ACHN (cell line): Measurements from ENCODE around the gene OOSP4B.
"Not testable (repeated sequence)": the region's sequence is repeated elsewhere in the genome, so short reads cannot be mapped to it uniquely, and the experiment has no call there.

ENCODE experiments used
- DNase-seq: peaks from one replicate; pipeline ENCODE4 v3.0.0-alpha.2; 2015
- in situ Hi-C: cut with HindIII; loops from 2 replicates; pipeline ENCODE4 v1.10.0; 2017; ENCODE audit warnings: low sequenced_read_pairs, low pct_ligation_motif_present, low pct_unique_long_range_greater_than_20kb

The OOSP4B gene

DNA sequence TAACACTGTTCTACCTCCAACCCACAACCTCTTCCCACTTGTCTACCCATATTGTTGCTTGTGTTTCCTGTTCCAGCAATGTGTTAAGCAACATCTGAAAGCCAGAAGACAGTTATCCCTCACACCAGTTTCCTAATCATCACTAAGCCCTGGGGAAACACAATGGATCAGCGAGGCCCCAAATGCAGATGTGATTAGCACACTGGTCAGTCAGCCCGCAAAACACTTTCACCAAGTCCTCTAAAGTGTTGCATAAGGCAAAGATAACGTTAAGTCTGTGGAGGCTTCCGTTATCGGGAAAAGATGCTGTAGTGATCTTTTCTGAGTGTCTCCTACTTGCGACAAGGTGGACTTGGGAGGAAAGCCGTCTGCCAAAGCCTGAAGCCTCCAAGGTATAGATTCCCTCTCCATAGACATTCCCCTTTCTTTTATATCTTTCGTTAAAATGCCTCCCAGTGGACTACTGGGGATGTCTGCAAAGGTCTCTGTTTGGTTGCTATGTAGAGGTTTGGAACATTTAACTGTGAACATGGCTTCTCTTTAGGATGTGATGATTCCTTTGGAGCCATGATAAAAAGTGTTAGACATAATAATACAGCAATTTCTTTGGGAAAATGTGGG is 39.5 kb downstream of the OOSP4B start, which contains the start of gene MS4A3:
TSS of gene MS4A3 (plus strand) at position 317 of the 621 bp plus-strand sequence. CDS start 4,496 bp downstream, outside the sequence.
- in situ Hi-C loops: no loop called here
- no peak for DNase-seq

DNA sequence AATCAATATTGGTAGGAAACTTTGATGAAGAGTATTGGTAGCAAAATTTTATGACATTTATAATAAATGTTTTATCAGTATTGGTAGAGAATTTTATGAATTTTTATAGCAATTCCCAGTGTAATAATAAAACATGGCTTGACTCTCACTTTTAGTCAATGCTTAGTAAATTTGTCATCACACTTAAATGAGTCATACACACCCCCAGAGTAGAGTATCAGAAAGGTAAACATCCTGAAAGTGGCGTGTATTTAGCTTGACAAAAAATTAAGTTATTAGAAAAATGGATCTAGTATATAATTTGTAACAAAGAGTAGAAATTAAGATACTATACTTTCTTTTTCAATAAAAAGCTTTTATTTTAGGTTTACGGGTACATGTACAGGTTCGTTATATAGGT is 42.1 kb downstream of the OOSP4B start:
- in situ Hi-C loops: no loop called here
- DNase-seq: no peak

DNA sequence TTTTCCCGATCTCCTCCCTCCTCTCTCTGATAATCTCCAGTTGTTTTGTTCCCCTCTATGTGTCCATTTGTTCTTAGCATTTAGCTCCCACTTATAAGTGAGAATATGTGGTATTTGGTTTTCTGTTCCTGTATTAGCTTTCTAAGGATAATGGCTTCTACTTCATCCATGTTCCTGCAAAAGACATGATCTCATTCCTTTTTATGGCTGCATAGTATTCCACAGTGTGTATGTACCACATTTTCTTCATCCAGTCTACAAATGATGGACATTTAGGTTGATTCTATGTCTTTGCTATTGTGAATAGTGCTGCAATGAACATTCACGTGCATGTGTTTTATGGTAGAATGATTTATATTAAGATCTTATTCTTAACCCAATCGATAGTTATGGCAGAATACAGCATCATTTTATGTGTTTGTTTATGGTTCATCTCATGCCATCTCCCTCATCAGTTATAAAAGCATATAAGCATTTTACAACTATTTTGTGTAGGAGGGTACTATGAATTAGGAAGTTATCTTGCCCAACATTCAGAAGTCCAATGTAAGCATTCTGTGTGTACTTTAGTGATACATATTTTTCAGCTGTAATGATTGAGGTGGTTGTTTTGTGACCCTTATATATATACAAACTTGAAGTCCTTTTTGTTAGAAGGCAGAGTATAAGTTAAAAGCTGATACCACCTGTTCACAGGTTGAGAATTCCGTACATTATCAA is 42.7 kb downstream of the OOSP4B start:
- no peak for DNase-seq
- in situ Hi-C loops: no loop called here

DNA sequence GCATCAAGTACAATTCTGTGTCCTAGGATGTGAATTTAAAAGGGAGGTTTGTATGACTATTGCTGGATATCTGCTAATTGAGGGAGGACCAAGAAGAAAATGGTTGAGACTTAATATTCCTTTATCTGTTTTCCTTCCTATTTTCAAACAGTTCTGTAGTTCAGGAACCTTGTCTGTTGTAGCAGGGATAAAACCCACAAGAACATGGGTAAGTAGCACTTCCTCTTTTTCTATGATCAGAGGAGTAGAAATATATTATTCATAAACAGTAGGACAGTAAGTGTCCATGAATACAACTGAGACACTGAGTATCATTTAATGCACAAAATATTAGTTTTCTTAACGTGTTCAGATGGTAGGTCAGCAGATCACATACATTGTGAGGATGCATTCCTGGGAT is 47.1 kb downstream of the OOSP4B start:
- in situ Hi-C loops: no loop called here
- no peak for DNase-seq

DNA sequence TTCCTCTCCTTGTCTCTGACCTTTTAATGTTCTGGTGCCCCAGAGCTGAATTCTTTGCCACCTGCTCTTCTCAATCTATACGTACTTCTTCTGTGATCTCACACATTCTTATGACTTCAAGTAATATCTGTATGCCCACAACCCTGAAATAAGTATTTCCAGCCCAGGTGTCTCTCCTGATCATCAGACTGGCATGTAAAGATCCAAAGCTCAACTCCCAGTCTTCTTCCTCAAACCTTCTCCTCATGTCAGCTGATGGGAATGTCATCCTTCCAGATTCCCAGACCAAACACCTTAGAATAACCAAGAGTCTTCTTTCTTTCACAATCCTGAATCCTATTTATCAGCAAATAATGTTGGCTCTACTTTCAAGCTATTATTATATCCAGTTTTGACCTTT is 48.8 kb downstream of the OOSP4B start:
- in situ Hi-C loops: no loop called here
- DNase-seq: no peak

DNA sequence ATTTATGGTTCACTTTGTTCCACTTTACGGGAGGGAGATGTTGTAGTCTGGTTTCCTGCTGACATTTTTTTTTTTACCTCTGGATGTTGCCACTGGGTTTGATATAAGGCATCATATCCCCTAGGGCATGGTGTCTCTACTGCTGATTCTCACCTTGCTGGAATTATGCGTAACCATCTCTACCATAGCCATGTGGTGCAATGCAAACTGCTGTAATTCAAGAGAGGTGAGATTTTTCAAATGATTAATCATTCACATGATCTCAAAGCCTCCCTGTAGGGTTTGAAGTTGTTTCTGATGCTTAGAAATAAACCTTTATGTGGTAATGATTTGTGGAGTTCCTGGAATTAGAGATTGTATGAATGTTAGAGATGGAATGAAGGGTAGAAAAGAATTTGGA is 52.5 kb downstream of the OOSP4B start:
- in situ Hi-C loops: no loop called here
- no peak for DNase-seq

DNA sequence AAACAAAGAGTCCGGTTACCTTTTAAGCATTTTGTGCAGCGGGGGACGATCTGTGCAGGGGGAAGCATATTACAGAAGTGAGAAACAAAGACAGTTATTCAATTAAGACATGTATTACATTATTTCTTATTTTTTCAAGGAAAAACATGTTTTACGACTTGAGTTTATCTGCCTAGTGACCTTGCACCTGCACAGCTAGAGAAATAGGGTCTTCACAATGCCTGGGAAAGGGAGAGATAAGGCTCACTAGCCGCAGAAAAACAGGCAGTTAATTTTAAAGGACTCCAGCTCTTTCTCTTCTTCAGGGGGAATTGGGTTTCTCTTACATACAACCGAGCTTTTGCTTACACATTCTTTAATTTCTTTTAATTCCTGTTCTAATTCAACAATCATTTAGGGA is 54.7 kb downstream of the OOSP4B start:
- in situ Hi-C loops: not testable (repeated sequence)

DNA sequence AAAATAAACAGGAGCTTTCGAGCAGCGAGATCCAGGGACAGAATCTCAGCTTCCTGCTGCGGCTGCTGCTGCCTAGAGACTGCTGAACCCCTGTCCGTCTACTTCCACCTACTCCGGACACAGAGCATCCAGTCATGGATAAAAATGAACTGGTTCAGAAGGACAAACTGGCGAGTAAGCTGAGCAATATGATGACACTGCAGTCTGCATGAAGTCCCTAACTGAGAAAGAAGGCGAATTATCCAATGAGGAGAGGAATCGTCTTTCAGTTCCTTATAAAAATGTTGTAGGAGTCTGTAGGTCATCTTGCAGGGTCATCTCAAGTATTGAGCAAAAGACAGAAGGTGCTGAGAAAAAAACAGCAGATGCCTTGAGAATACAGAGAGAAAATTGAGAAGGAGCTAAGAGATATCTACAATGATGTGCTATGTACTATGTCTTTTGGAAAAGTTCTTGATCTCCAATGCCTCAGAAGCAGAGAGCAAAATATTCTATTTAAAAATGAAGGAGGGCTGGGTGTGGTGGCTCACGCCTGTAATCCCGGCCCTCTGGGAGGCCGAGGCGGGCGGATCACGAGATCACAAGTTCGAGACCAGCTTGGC is 60.3 kb downstream of the OOSP4B start:
- in situ Hi-C loops: no loop called here
- DNase-seq: no peak

More for the DNA sequence above, 54.7 kb downstream of the OOSP4B start:
- DNase-seq: not testable (repeated sequence)

DNA sequence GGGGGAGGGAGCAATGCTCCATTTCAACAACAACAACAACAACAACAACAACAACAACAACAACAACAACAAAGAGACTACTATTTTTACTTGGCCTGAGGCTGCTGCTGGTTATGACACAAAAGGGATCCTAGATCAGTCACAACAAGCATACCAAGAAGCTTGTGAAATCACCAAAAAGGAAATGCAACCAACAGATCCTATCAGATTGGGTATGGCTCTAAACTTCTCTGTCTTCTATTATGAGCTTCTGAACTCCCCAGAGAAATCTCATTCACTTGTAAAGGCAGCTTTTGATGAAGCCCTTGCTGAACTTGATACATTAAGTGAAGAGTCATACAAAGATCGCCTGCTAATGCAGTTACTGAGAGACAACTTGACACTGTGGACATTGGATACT is 61.0 kb downstream of the OOSP4B start:
- in situ Hi-C loops: no loop called here
- no peak for DNase-seq

DNA sequence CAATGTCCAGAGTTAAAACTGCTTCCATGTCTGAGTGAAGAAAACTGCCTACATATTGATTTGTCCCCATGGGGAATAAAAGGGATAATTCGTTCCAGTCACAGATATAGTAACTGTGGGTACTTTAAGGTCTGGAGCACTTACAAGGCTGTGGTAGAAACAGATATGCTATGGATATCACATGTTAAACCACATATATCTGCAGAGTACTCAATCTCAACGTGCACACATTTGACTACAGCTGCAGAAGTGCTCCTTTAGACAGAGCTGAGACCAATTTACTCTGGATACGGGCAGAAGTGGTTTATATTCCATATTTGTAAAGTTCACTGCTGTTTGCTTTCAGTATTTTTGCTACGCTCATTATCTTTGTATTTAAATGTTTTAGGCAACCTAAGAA is 61.8 kb downstream of the OOSP4B start:
- in situ Hi-C loops: no loop called here
- no peak for DNase-seq

DNA sequence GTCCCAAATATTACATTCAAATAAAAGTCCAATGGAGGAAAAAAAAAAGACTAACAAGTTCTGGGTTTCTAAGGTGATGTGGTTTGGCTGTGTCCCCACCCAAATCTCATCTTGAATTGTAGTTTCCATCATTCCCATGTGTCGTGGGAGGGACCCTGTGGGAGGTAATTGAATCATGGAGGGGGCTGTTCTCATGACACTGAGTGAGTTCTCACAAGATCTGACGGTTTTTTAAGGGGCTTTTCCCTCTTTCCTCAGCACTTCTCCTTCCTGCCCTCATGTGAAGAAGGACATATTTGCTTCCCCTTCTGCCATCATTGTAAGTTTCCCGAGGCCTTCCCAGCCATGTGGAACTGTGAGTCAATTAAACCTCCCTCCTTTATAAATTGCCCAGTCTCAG is 63.6 kb downstream of the OOSP4B start:
- DNase-seq: no peak

More for the DNA sequence above, 63.6 kb downstream of the OOSP4B start:
- in situ Hi-C loops: no loop called here
